ENCODE data around the gene OR51B4.
"Not testable (repeated sequence)": the region's sequence is repeated elsewhere in the genome, so short reads cannot be mapped to it uniquely, and the experiment has no call there.

OR51B4 gene

DNA sequence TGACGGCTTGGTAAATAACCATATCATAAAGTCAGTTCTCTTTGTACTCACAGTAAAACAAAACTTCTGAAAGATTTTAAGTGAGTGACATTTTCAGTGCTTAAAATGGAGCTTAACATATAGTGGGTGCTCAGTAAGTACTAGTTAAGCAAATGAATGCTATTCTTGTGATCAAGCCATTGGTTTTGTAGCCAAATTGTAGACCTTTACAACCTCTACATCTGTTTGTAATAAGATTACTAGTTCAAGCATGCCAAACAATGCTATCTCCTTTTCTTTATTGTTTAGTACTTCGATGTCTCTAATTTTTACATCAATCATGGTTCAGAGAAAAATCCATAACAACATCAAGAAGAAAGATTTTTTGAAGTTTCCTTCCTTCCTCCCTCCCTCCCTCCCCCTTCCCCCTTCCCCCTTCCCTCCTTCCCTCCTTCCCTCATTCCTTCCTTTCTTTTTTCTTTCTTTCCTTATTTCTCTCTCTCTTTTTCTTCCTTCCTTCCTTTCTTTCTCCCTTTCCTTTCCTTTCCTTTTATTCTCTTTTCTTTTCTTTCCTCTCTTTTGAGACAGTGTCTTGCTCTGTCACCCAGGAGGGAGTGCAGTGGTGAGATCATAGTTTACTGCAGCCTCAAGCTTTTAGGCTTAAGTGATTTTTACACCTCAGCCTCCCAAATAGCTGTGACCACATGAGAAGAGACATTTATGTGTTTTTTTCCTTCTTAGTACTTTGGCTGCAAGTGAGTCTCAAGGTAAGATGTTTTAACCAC, 5.7 kb upstream of the OR51B4 start:
- H3K4me3 ChIP-seq (ENCODE audit: low read depth, low read length): no peak overlapping the region
- TF ChIP-seq, protein P1, sequence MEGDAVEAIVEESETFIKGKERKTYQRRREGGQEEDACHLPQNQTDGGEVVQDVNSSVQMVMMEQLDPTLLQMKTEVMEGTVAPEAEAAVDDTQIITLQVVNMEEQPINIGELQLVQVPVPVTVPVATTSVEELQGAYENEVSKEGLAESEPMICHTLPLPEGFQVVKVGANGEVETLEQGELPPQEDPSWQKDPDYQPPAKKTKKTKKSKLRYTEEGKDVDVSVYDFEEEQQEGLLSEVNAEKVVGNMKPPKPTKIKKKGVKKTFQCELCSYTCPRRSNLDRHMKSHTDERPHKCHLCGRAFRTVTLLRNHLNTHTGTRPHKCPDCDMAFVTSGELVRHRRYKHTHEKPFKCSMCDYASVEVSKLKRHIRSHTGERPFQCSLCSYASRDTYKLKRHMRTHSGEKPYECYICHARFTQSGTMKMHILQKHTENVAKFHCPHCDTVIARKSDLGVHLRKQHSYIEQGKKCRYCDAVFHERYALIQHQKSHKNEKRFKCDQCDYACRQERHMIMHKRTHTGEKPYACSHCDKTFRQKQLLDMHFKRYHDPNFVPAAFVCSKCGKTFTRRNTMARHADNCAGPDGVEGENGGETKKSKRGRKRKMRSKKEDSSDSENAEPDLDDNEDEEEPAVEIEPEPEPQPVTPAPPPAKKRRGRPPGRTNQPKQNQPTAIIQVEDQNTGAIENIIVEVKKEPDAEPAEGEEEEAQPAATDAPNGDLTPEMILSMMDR (IDR thresholded peaks at IDR 0.05; ENCODE audit: low read depth, low read length): no peak

DNA sequence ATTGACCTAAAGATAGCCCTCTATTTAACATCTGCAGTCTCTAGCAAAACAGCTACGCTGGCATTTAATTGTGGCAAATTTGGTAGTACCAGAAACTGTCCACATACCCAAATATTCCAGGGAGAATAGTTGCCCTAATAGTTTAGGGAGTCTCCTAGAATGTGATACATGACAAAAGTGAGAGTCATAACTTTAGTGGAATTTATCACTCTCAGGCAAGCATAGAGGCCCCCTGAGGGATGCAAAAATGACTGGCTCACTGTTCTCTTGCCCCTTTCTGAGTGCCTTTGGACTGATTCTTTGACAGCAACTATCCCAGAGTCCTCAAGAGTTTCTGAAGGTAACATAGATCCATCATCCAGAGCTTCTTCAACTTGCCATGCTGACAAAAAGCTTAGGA, 2.3 kb upstream of the OR51B4 start:
- TF ChIP-seq, protein P1 (IDR thresholded peaks at IDR 0.05; ENCODE audit: low read depth, low read length): no peak
- H3K4me3 ChIP-seq (ENCODE audit: low read depth, low read length): no peak overlapping the region

DNA sequence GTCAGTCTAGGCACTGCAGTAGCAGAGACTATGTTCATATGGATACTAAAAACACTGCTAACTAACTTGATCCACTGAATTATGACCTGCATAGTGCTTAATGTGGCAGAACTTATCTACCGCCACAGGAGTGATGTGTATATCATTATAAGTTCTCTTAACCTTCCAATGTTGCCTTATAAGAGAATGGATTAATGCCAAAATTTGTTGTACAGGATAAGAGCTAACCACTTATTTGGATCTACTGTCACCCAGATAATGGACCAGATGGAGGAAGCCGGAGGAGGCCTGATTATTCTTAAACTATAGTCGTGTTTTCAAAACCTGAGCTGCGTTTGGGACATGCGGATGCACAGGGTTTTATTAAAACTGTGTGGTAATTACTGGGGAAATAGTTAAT, 1.9 kb upstream of the OR51B4 start:
- H3K4me3 ChIP-seq (ENCODE audit: low read depth, low read length): no peak overlapping the region

DNA sequence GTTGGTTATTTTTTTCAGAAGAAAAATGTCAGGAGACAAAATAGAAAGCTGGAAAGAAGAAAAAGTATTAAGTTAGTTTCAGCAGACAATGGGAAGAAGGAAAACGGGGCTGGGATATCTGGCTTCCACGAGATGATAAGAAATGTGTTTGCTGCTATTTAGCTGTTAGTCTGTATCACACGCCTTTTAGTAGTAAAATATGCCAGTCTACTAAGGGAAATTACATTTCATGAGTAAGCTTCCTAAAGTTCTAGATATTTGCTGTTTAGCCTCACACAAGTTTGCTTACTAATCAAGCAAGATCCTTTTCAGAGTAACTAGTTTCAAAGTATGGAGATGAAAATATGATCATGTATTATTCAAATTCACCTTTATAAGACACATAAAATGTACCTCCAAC, 1.5 kb downstream of the OR51B4 start:
- TF ChIP-seq, protein P1 (IDR thresholded peaks at IDR 0.05; ENCODE audit: low read depth, low read length): no peak

More for the DNA sequence above, 1.9 kb upstream of the OR51B4 start:
- TF ChIP-seq, protein P1 (IDR thresholded peaks at IDR 0.05; ENCODE audit: low read depth, low read length): no peak

DNA sequence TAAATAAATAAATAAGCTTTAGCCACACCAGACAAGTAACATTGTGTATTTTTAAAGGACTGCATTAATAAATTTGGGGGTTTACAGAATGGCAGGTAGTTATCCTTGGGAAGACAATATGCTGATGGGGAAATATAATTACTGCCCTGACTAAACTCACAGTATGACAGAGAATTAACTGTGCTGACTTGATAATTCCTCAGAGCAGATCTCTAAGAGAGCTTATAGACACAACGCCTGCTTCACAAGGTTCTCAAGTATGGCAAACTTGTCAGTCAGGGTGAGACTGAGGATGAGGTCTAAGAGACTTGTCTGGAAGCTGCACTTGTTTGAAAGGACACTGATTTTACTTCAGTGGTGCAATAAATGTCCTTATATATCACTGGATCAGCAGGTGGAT, 3.3 kb downstream of the OR51B4 start:
- TF ChIP-seq, protein P1 (IDR thresholded peaks at IDR 0.05; ENCODE audit: low read depth, low read length): no peak
- no peak overlapping the region for H3K4me3 ChIP-seq (ENCODE audit: low read depth, low read length)

More for the DNA sequence above, 1.5 kb downstream of the OR51B4 start:
- H3K4me3 ChIP-seq (ENCODE audit: low read depth, low read length): no peak overlapping the region

DNA sequence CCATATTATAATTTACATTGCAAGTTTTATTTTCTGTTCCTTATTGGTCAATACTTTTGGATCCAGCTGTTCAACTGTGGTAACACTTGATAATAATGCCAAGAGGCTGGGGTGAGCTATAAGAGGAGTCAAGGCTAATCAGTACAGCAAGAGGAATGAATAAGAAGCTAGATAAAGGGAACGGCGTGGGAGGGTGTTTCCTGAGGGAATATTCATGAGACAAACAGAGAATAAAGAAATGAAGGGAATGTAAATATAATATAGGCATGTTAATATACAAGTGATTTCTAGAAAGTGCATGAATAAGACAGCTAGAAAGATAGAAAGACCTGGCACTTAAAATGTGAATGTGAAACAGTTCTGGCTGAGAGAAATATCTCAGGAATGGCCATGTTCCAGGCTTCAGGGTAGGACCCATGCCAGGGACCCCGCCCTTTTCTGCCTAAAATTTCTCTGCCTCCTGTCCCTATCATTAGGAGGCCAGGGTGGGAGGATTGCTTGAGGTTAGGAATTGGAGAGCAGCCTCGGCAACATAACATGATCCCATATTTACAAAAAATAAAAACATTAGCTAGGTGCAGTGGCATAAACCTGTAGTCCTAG, 3.9 kb downstream of the OR51B4 start:
- H3K4me3 ChIP-seq (ENCODE audit: low read depth, low read length): no peak overlapping the region
- TF ChIP-seq, protein P1 (IDR thresholded peaks at IDR 0.05; ENCODE audit: low read depth, low read length): no peak

DNA sequence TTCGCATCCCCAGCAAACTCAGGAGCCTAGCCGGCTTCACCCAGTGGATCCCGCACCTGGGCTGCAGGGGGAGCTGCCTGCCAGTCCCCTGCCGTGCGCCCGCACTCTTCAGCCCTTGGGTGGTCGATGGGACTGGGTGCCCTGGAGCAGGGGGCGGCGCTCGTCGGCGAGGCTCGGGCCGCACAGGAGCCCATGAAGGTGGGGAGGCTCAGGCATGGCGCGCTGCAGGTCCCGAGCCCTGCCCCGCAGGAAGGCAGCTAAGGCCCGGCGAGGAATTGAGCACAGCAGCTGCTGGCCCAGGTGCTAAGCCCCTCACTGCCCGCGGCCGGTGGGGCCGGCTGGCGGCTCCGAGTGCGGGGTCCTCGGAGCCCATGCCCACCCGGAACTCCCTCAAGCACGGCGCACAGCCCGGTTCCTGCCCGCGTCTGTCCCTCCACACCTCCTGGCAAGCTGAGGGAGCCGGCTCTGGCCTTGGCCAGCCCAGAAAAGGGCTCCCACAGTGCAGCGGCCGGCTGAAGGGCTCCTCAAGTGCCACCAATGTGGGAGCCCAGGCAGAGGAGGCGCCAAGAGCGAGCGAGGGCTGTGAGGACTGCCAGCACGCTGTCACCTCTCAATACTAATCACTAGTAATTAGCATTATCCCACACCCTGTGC, 7.3 kb downstream of the OR51B4 start:
- H3K4me3 ChIP-seq (ENCODE audit: low read depth, low read length): not testable (repeated sequence)

Measured in WI38 (cell line).